SK-N-SH (cell line): Measurements from ENCODE around the gene C11orf91. TPM values are rescaled to one million over a fixed set of nuclear protein-coding genes. Genes with fewer than 3 reads are reported as not detected.
A peak's percentile ranks its signal among the peaks of the same experiment; 100 is the strongest.

ENCODE experiments used
- ELF1 ChIP-seq: IDR thresholded peaks from 2 replicates; pipeline ENCODE4 v1.4.0; 2012
- EP300 ChIP-seq, 2 experiments: IDR thresholded peaks; 2 replicates each; pipeline versions ENCODE4 v1.4.0 to v1.6.1; 2012; ENCODE audit warnings: borderline replicate concordance in 1 of 2, low read depth in 1 of 2, low read length in 1 of 2
- EZH2phosphoT487 ChIP-seq: fragments of 200-600 bp; sonication (generic); IDR thresholded peaks from 2 replicates; pipeline ENCODE4 v1.6.1; 2017; ENCODE audit warnings: low read depth, mixed run types, mild to moderate bottlenecking, antibody characterized with exemption, moderate library complexity, borderline replicate concordance
- FOSL2 ChIP-seq: IDR thresholded peaks from 2 replicates; pipeline ENCODE4 v1.4.0; 2012; ENCODE audit warnings: low read depth, mild to moderate bottlenecking, moderate library complexity, borderline replicate concordance
- GATA2 ChIP-seq: sonication (generic); formaldehyde crosslinking; IDR thresholded peaks from 2 replicates; pipeline ENCODE4 v1.5.0; 2020; ENCODE audit warnings: mild to moderate bottlenecking, missing genetic modification reagents
- MXI1 ChIP-seq: IDR thresholded peaks from 2 replicates; pipeline ENCODE4 v1.6.1; 2012; ENCODE audit warnings: mild to moderate bottlenecking, low read depth, low read length, improper control_type of control experiment
- NFIC ChIP-seq: IDR thresholded peaks from 2 replicates; pipeline ENCODE4 v1.4.0; 2012; ENCODE audit warnings: borderline replicate concordance
- NRF1 ChIP-seq: IDR thresholded peaks from 2 replicates; pipeline ENCODE4 v1.6.1; 2012; ENCODE audit warnings: low read depth, mild to moderate bottlenecking, low read length
- POLR2AphosphoS5 ChIP-seq: IDR thresholded peaks from 2 replicates; pipeline ENCODE4 v1.6.1; 2012; ENCODE audit warnings: low read depth, low read length
- RCOR1 ChIP-seq: fragments of 150-350 bp; IDR thresholded peaks from 2 replicates; pipeline ENCODE4 v1.6.1; 2017; ENCODE audit warnings: antibody characterized with exemption, low read length
- SIN3A ChIP-seq: IDR thresholded peaks from 2 replicates; pipeline ENCODE4 v1.6.1; 2012; ENCODE audit warnings: low read depth, mild to moderate bottlenecking, low read length, moderate library complexity, borderline replicate concordance
- SMC3 ChIP-seq: IDR thresholded peaks from 2 replicates; pipeline ENCODE4 v1.6.1; 2012; ENCODE audit warnings: low read depth, low read length, improper control_type of control experiment
- TAF1 ChIP-seq: IDR thresholded peaks from 2 replicates; pipeline ENCODE4 v1.6.1; 2012; ENCODE audit warnings: low read depth, mild to moderate bottlenecking, low read length, moderate library complexity, borderline replicate concordance
- TEAD4 ChIP-seq: IDR thresholded peaks from 2 replicates; pipeline ENCODE4 v1.4.0; 2012; ENCODE audit warnings: mild to moderate bottlenecking, borderline replicate concordance; ENCODE audit not compliant: insufficient read depth
- USF2 ChIP-seq: fragments of 150-350 bp; IDR thresholded peaks from 2 replicates; pipeline ENCODE4 v1.6.1; 2017; ENCODE audit warnings: antibody characterized with exemption, low read length, low read depth, borderline replicate concordance
- ZBTB33 ChIP-seq: IDR thresholded peaks from 2 replicates; pipeline ENCODE4 v1.4.0; 2012; ENCODE audit warnings: low read depth, borderline replicate concordance
- polyA plus RNA-seq, 3 experiments: library from polyadenylated mRNA; depleted of rRNA; stranded (reverse); fragments of >200 nt; gene quantifications; 2 replicates each; pipeline ENCODE4 v1.2.3, GENCODE V29; 2012
- TF ChIP-seq, protein P1 (sequence below): IDR thresholded peaks from 2 replicates; pipeline ENCODE4 v1.6.1; 2012; ENCODE audit warnings: mild to moderate bottlenecking, low read depth, low read length, moderate library complexity
- TF ChIP-seq, protein P2 (sequence below): fragments of 200-600 bp; sonication (generic); IDR thresholded peaks from 2 replicates; pipeline ENCODE4 v1.6.1; 2017; ENCODE audit warnings: antibody characterized with exemption, mild to moderate bottlenecking, moderate library complexity

C11orf91 gene
- polyA plus RNA-seq, 1 of the 3 experiments (the other 2 are of a cell fraction): 0.15 TPM

DNA sequence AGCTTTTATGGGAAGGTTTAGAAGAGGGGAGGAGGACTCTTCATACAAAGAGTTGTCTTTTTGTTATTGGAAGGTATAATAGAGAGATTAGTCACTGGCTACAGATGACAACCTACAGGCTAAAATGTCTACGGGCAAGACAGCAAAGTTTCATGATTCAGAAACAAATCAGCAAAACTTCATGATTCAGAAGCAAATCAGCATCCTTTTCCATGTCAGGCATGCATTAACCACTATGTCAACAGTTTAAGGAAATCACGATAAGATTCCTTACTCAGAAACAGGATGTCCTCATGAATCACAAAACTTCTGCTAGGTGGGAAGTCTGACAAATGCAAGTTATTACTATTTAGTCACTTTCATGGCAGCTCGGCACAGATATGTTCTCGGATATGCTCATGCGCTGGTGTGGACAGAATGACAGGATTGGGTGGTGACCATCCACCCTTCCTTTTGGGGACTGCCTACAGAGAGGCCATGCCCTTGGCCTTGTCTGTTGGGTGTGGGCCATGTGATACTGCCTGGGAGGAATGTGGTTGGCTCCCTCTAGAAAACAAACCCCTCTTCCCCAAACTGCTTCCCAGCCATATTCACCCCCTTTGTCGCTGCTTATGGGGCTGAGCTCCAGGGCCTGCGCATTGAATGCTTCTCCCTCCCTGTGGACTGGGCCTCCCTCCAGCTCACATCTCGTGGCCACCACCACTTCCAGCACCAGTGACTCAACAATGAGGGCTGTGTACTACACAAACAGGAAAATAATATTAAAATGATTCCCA, 10.1 kb downstream of the C11orf91 start (continued):
- TF ChIP-seq MXI1: no peak
- no peak for TF ChIP-seq GATA2 (CRISPR knock-in tag)
- TF ChIP-seq SMC3: no peak
- TF ChIP-seq RCOR1: no peak
- no peak for TF ChIP-seq ELF1
- no peak for TF ChIP-seq USF2
- peak; percentile 69; the same call in 1 of the 2 replicates for TF ChIP-seq POLR2AphosphoS5
- no peak for TF ChIP-seq TAF1
- TF ChIP-seq, protein P1, sequence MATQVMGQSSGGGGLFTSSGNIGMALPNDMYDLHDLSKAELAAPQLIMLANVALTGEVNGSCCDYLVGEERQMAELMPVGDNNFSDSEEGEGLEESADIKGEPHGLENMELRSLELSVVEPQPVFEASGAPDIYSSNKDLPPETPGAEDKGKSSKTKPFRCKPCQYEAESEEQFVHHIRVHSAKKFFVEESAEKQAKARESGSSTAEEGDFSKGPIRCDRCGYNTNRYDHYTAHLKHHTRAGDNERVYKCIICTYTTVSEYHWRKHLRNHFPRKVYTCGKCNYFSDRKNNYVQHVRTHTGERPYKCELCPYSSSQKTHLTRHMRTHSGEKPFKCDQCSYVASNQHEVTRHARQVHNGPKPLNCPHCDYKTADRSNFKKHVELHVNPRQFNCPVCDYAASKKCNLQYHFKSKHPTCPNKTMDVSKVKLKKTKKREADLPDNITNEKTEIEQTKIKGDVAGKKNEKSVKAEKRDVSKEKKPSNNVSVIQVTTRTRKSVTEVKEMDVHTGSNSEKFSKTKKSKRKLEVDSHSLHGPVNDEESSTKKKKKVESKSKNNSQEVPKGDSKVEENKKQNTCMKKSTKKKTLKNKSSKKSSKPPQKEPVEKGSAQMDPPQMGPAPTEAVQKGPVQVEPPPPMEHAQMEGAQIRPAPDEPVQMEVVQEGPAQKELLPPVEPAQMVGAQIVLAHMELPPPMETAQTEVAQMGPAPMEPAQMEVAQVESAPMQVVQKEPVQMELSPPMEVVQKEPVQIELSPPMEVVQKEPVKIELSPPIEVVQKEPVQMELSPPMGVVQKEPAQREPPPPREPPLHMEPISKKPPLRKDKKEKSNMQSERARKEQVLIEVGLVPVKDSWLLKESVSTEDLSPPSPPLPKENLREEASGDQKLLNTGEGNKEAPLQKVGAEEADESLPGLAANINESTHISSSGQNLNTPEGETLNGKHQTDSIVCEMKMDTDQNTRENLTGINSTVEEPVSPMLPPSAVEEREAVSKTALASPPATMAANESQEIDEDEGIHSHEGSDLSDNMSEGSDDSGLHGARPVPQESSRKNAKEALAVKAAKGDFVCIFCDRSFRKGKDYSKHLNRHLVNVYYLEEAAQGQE: no peak
- no peak for TF ChIP-seq EZH2phosphoT487
- TF ChIP-seq ZBTB33: peak; percentile 81; the same call in 1 of the 2 replicates
- TF ChIP-seq, protein P2, sequence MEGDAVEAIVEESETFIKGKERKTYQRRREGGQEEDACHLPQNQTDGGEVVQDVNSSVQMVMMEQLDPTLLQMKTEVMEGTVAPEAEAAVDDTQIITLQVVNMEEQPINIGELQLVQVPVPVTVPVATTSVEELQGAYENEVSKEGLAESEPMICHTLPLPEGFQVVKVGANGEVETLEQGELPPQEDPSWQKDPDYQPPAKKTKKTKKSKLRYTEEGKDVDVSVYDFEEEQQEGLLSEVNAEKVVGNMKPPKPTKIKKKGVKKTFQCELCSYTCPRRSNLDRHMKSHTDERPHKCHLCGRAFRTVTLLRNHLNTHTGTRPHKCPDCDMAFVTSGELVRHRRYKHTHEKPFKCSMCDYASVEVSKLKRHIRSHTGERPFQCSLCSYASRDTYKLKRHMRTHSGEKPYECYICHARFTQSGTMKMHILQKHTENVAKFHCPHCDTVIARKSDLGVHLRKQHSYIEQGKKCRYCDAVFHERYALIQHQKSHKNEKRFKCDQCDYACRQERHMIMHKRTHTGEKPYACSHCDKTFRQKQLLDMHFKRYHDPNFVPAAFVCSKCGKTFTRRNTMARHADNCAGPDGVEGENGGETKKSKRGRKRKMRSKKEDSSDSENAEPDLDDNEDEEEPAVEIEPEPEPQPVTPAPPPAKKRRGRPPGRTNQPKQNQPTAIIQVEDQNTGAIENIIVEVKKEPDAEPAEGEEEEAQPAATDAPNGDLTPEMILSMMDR: no peak
- TF ChIP-seq TEAD4: peak; percentile 94
- TF ChIP-seq NFIC: peak; percentile 82
- no peak for TF ChIP-seq SIN3A
- TF ChIP-seq EP300 (IDR thresholded peaks at IDR 0.05; ENCODE audit: borderline replicate concordance in 1 of 2, low read depth in 1 of 2, low read length in 1 of 2): peak in 1 of 2 experiments; percentile 97; a peak in 2 of 4 replicates
- peak; percentile 100 for TF ChIP-seq FOSL2
- peak; percentile 30; the same call in 1 of the 2 replicates for TF ChIP-seq NRF1
- TF ChIP-seq, all 33 proteins: peak for 15
